Hepatic stellate cell (primary cell): ENCODE measurements around the gene HFE.
A peak's percentile ranks its signal among the peaks of the same experiment; 100 is the strongest.
"Not testable (repeated sequence)": the region's sequence is repeated elsewhere in the genome, so short reads cannot be mapped to it uniquely, and the experiment has no call there.

Experiments used
- DNase-seq: peaks from one replicate; pipeline ENCODE4 v3.0.0; 2011; ENCODE audit warnings: low spot score

HFE gene

DNA sequence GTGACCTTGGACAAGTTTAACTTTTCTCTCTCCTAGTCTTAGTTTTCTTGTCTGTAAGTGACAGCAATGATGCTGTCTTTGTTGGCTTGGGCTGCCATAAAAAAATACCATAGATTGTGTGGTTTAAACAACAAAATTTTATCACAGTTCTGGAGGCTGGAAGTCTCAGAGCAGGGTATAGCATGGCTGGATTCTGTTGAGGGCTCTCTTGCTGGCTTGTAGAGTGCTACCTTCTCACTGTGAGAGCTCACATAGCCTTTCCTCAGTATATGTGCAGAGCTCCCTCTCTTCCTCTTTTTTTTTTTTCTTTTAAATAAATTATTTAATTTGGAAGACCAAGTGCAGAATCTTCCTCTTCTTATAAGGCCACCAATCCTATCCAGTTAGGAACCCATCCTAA is 26.3 kb downstream of the HFE start:
- DNase-seq = no peak

DNA sequence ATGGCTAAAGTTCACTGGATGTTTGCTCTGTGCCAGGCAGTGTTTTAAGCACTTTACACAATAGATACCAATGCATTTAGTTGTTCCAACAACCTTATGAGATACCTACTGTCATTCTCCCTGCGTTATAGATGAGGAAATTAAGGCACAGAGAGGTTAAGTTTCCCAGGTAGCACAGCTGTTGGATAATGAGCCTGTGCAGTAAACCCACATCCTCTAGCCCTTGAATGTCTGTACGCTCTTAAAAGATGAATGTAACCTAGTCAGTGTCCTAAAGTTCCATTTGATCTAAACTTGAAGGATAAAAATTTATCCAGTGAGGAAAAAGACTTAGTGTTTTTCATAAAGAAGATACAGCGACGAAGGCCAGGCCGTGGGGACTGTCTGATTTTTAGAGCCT is 28.0 kb downstream of the HFE start:
- no peak for DNase-seq

DNA sequence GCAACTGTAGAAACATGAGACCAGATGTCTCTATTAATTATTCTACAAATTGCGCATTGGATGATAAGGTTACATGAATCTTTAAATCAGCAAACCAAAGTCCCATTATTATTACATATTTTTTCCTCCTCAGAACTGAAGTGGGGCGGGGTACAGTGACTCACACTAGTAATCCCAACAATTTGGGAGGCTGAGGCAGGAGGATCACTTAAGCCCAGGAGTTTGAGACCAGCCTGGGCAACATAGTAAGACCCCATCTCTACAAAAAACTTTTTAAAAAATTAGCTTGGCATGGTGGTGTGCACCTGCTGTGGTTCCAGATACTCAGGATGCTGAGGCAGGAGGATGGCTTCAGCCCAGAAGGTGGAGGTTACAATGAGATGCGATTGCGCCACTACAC is 29.0 kb downstream of the HFE start:
- no peak for DNase-seq

DNA sequence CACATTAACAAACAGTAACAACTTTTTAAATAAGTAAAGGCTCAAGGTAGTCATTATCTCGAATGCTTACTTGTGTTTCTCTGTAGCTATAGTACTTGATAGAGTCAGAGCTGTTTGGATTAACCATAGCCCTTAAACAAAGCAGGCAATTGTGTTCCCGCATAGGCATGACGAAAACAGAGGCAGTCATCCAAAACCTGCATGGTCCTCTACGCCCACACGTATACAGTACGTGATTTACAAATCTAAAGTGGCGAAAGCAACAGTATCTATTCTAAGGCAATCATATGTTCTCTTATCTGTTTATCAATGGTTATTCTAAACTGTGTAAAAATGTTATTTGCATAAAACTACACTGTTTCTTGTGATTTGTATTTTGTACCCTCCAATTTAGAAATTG is 31.8 kb downstream of the HFE start:
- no peak for DNase-seq

DNA sequence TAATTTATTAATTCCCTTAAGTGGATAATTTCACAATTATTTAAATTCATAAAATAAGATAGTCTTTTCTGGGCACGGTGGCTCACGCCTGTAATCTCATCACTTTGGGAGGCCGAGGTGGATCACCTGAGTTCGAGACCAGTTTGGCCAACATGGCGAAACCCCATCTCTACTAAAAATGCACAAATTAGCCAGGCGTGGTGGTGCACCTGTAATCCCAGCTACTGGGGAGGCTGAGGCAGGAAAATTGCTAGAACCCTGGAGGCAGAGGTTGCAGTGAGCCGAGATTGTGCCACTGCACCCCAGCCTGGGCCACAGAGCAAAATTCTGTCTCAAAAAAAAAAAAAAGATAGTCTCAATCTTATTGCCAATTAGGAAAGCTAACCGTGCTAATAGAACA is 32.9 kb downstream of the HFE start:
- DNase-seq = not testable (repeated sequence)

DNA sequence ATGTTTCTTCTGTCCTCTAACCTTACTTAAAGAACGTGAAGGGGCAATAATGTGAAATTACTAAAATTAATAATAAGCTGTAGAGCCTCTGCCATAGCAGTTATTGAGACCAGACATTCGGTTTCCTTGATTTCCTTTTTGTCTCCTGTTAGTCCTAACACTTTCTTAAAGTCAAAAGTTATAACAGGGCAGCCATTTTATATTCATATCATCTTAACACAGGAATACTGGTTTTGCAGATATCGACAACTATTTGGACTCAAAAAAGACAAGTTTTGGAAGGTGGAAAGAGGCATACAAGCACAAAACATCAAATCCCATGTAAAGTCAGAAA is 33.5 kb downstream of the HFE start:
- DNase-seq = no peak

DNA sequence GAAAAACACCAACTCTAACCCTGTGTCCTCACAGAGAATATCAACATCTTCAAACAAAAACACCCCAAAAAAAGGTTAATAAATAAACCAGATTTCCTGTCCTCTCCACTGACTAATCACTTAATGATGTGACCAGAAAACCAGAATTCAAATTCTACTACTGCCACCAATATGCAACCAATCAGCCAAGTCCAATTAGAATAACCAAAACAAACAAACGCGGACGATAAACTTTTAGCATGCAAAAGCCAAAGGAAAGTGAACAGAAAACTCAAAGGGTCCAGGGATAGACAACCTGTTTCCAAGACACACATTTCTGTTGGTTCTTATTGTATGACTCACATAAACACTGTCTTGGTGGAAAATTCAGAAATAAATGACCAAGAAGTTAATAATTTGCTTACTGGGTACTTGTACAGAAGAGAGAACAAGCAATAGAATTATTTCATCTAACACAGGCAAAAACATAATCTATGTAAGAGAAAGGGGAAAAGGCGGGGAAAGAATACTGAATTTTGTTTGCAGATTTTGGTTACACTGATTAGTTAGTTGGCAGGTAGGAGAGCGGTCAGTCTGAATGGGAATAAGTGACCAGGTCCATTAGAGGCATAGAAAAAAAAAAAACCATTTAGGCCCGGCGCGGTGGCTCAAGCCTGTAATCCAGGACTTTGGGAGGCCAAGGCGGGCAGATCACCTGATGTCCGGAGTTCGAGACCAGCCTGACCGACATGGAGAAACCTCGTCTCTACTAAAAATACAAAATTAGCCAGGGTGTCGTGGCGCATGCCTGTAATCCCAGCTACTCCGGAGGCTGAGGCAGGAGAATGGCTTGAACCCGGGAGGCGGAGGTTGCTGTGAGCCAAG is 34.1 kb downstream of the HFE start:
- DNase-seq = no peak

DNA sequence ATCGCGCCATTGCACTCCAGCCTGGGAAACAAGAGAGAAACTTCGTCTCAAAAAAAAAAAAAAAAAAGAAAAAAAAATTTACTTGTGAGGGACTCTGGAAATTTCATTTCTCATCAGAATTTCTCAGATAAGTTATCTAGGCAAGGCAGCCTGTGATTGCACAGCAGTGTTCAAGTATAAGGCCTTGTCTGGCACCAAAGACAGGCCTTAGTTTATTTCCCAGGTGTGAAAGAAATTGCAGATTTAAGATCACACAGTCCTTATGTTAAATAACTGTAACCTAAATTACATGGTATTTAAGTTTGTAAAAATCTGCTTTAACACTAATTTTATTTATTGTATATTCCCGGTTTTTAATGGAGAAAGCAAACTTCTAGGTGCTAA is 34.8 kb downstream of the HFE start:
- no peak for DNase-seq

DNA sequence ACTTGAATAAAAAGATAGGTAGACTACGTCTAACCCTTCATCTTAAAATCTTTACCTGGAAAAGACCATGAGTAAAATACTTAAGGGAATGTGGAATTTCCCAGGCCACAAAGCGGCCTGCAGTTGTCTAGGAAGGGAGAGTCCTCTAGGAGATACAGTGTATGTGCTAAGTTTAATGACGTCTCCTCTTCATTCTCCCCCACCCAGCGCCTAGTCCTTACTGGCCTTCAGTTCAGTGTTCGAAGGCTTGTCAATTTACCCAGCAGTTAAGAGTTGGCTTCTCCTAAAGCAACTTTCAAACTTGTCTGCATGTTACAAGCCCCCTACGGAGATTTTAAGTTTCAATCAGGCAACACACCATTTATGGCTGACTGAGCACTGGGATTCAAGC is 35.2 kb downstream of the HFE start:
- no peak for DNase-seq

DNA sequence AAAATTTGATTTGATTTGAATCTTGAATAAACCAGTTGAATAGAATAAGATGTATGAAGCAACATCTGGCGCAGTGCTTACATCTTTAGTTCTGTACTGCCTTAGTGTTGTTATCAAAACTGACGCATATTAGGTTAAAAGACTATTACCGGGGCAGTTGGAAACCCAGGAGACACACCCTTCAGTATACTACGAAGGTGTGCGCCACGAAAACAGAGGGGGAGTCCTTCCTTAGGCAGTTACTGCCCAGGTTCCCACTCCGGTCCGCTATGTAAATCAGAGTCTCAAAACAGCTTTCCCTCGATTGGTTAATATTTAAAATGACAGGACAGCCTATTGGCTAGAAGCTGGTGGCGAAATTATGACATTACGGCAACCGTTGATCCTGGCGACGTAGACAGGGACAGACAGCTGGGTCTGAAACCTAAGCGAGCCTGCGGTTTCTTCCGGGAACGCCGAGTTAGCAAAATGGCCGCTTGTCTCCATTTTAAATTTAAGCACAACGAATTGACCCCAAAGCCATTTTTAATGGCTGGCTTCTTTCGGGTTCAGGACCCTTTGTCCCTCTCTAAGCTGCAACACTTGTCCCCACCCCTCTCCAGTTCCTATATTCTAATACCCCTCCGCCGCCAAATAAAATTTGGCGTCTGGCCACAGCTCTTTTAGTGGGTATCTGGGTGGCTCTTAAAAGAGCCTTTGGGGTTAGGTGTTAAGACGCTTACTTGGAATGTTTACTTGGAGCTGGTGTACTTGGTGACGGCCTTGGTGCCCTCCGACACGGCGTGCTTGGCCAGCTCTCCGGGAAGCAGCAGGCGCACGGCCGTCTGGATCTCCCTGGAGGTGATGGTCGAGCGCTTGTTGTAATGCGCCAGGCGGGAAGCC is 35.8 kb downstream of the HFE start:
- peak; percentile 89 for DNase-seq

DNA sequence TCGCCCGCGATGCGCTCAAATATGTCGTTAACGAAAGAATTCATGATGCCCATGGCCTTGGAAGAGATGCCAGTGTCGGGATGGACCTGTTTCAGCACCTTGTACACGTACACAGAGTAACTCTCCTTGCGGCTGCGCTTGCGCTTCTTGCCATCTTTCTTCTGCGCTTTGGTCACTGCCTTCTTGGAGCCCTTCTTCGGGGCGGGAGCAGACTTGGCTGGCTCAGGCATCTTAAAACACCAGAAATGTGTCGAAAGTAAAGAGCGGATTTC is 36.4 kb downstream of the HFE start:
- no peak for DNase-seq

DNA sequence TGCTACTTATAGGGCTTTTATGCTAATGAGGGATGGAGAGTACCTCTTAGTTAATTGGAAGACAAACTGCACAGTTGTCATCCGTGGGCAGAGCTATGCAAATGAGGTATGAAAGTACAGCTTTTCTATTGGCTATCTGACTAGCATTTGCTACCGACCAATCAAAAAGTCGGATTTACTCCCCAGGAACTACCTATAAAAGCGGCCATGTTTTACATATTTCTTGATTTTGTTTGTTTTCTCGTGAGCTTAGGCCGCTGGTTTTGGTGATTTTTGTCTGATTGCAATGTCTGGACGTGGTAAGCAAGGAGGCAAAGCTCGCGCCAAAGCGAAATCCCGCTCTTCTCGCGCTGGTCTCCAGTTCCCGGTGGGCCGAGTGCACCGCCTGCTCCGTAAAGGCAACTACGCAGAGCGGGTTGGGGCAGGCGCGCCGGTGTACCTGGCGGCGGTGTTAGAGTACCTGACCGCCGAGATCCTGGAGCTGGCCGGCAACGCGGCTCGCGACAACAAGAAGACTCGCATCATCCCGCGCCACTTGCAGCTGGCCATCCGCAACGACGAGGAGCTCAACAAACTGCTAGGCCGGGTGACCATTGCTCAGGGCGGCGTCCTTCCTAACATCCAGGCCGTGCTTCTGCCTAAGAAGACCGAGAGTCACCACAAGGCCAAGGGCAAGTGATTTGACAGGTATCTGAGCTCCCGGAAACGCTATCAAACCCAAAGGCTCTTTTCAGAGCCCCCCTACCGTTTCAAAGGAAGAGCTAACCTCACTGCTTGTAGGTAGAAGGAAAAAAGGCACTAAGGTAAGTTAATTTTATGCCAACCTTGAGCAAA is 36.9 kb downstream of the HFE start:
- peak; percentile 98 for DNase-seq

DNA sequence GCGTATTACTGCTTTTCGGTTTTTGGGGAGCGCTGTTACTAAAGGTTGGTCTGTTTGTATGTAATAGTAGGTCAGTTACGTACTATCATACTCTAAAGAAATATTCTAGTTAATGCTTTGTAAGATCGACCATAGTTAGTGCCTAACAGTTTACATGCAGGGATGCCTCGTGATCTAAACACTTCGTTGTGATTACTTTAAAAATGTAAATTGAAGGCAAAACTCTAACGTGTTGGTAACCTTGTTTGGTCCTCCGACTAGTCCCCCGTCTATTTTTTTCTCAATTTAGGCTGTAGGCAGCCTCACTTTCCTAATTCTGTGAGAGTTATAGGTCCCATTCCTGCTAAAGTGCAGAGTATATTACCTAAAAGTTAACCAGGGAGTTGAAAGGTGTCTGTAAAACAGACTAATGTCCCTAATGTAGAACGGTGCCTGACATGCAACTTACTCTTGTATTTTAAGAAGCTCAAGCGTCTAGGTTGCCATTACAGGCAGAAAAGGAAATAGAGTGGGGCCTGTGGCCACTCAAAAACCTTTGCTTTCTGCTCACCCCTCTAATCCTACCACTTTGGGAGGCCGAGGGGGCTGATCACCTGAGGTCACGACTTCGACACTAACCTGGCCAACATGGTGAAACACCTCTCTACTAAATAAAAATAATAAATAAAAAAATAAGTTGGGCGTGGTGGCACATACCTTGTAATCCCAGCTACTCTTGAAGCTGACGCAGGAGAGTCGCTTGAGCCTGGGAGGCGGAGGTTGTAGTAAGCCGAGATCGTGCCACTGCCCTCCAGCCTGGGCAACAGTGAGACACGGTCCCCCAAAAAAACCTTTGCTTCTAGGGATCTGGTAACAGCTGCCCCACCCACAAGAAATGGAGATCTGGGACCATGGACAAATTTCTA is 37.8 kb downstream of the HFE start:
- DNase-seq = no peak

DNA sequence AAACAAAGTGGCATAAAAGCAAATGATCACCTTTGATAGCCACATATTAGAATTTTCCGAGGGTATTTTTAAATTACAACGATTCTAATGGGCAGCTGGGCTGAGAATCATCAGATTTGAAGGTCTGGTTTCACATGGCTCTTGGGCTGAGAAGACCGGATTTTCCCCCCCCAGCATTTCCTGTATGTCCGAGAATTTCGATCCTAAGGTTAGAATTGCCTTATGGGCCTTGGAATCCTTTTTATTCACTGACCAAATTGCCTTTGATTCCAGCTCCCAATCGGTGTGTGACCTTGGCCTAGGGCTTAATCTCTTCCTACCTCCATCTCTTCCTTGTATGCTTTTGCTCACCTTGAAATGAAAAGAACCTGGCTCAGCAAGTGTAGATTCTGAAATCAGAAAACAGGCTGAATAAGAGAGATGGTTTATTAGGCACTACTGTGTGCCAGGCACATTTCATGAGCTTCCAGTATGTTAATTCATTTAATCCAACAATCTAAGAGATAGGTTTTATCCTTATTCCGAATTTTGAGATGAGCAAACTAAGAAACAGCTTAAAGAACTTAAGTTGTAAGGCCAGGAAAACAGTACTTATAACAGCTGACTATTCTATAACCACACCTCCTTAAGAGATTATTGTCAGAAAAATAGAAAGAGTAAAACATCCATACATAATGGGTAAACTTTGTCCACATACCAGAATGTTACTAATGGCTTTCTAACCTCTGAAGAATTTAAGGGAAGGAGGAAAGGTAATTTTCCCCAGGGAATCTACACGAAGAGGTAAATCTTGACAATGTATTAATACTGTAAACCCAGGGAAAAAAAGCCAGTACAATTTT is 39.4 kb downstream of the HFE start:
- DNase-seq = no peak

DNA sequence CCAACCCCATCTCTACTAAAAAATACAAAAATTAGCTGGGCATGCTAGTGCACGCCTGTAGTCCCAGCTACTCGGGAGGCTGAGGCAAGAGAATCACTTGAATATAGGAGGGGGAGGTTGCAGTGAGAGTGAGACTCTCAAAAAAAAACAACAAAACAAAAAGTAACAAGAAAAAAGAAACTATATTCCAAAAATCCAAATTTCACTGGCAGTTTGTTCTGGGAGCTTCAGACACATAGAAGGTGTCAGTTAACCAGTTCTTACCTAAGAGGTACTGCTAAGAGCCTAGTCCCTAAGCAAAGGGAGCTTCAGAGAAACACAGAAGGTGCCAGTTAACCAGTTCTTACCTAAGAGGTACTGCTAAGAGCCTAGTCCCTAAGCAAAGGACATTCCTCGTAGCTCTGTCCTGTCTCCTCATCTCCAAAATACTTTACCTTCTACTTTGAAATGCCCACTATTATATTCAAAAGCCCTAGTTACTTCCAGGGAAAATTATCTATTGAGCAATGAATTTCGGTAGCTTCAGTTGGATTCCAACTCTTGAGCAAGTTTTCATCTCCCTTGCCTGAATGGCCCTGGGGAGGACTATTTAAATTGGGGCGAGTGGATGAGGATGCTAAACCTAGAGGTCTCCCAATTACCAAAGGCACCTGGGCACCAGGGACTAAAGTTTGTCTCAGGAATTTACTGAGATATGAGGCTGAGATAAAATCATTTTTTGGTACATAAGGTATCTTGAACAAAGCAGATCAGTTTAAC is 41.0 kb downstream of the HFE start:
- DNase-seq = no peak

DNA sequence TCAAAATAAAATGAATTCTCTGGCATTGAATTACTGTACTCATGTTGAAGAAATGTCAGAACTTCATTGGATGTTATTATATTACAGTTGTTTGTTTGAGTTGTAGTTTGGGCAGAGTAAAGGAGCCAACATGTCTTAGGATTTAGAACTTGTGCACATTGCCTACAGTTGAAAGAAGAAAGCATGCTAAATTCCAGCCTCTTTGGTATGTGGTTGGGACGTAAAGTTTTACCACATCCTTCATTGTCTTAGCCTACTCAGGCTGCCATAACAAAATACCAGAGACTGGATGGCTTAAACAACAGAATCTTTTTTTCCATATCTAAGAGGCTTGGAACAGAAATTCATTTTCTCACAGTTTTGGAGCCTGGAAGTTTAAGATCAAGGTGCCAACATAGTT is 42.4 kb downstream of the HFE start:
- no peak for DNase-seq

DNA sequence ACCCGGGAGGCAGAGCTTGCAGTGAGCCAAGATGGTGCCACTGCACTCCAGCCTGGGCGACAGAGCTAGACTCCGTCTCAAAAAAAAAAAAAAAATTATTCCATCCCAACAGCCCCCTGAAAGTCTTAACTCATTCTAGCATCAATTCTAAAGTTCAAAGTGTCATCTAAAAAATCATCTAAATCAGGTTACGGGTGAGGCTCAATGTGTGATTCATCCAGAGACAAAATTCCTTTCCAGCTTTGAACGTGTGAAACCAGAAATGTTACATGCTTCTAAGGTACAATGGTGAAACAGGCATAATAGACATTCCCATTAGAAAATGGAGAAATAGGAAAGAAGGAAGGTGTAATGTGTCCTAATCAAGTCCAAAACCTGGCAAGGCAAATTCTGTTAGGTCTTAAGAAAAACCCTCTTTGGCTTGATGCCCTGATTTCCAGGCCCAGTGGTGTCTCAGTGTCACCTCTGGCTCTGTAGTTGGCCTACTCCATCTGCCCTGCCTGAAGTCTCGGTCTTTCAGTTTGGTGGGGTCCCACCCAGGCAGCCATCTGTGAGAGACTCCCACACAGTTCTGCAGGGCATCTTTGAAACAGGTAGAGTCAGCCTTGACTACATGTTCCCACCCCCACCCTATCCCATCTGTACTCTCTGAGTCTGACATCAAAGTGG is 43.5 kb downstream of the HFE start:
- DNase-seq = no peak

DNA sequence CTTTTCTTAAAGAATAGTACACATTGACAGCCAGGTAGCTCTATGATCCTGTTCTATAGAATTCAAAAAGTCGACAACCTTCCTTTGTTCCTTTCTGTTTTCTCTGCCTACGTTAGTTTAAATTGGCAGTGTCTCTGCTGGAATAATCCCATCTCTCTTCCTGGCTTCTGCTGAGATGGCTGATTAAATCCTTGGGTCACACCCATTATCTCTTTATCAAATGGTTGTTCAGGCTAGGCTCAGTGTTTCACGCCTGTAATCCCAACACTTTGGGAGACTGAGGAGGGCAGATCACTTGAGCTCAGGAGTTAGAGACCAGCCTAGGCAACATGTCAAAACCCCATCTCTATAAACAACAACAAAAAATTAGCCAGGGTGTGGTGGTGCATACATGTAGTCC is 44.4 kb downstream of the HFE start:
- no peak for DNase-seq

DNA sequence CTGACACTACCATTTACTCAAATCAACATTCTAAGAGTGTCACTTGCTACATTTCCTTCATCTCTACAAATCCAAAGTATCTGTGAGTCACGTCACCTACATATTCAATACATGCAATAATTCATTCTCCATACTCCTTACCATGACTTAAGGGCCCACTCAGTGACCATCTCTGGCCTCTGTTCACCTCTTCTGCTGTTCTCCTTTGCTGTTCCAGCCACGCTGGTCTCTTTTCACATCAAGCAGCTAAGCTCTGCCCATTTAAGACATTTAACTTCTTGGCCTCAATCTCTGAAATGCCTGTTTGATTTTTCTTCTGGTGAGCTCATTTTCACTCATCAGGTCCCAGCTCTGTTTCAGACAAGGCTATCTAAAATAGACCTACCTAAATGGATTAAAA is 46.5 kb downstream of the HFE start:
- DNase-seq = no peak

DNA sequence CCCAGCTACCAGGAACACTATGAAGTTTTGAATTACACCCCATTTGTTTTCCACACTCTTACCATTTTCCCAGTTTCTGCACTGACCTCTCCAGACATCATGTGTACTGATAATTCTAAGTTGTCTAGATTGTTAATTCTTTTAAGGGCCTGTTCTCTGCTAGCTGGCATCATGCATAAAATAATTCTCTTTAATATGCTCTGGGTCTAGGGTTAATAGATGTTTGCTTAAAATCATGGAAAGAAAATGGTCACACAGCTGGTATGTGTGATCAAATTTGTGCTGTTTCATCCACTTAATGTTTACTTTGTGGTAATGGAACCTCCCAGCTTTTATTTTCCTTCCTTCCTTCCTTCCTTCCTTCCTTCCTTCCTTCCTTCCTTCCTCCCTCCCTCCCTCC is 49.1 kb downstream of the HFE start:
- no peak for DNase-seq
